Tibial artery (tissue), 4 donors: ENCODE measurements around the gene SMC3.
"Not testable (repeated sequence)": the region's sequence is repeated elsewhere in the genome, so short reads cannot be mapped to it uniquely, and the experiment has no call there.

Source experiments
- DNase-seq, 2 donors: peaks; one replicate each; pipeline ENCODE4 v3.0.0-alpha.2; 2019
- H3K27ac ChIP-seq, 2 donors: fragments of 200-600 bp; sonication (generic) in 1 of 2; 1 replicate in 1 of 2; 2 replicates in 1 of 2; pipeline ENCODE4 v1.5.1; 2018 to 2019; ENCODE audit warnings: mild to moderate bottlenecking in 1 of 2
- H3K27me3 ChIP-seq, 2 donors: fragments of 200-600 bp; sonication (generic) in 1 of 2; one replicate each; pipeline versions ENCODE4 v1.5.1 to v1.6.0; 2016 to 2019
- H3K36me3 ChIP-seq, 3 donors: fragments of 200-600 bp; sonication (generic) in 2 of 3; one replicate each; pipeline ENCODE4 v1.5.1; 2016 to 2019; ENCODE audit warnings: mild to moderate bottlenecking in 2 of 3
- H3K4me1 ChIP-seq, 4 donors: fragments of 200-600 bp; sonication (generic) in 2 of 4; 1 replicate in 3 of 4; 2 replicates in 1 of 4; pipeline ENCODE4 v1.5.1; 2016 to 2019
- H3K4me3 ChIP-seq, 2 donors: fragments of 200-600 bp; sonication (generic) in 1 of 2; 1 replicate in 1 of 2; 2 replicates in 1 of 2; pipeline ENCODE4 v1.5.1; 2018 to 2019; ENCODE audit warnings: mild to moderate bottlenecking in 2 of 2
- H3K9me3 ChIP-seq, 3 donors: fragments of 200-600 bp; sonication (generic) in 1 of 3; one replicate each; pipeline ENCODE4 v1.5.1; 2016 to 2019
- CTCF ChIP-seq, 2 experiments: fragments of 200-600 bp in 1 of 2; fragments of 450-650 bp in 1 of 2; IDR thresholded peaks; one replicate each; pipeline ENCODE4 v1.5.1; 2017 to 2019; ENCODE audit warnings: antibody characterized with exemption in 2 of 2, mild to moderate bottlenecking in 1 of 2, moderate library complexity in 1 of 2
- intact Hi-C: fragments of 100-400 bp; cut with DNase I; formaldehyde crosslinking; loops from one replicate; pipeline ENCODE4 v1.15.0; 2023; ENCODE audit warnings: low total_unique reads

SMC3 gene

GRCh38 chr10:110525349-110526260, 41.9 kb upstream of the SMC3 start:
- TF ChIP-seq CTCF (IDR thresholded peaks at IDR 0.05), result no peak
- Histone ChIP-seq H3K4me3 (no peak overlapping the region), H3K27ac (no peak overlapping the region), H3K36me3 (no peaks in the 10 kb centered on the region), H3K27me3 (peaks cover 0 to 15% of the 10 kb centered on the region in 2 donors), H3K4me1 (peaks cover 0 to 14% (median 5%) of the 10 kb centered on the region in 4 donors), H3K9me3 (no peaks in the 10 kb centered on the region)
- no peak for DNase-seq
- intact Hi-C loops, result no loop called here

GRCh38 chr10:110527731-110528171, 39.7 kb upstream of the SMC3 start:
- Histone ChIP-seq H3K9me3 (no peaks in the 10 kb centered on the region), H3K36me3 (no peaks in the 10 kb centered on the region), H3K27me3 (peaks cover 0 to 26% of the 10 kb centered on the region in 2 donors), H3K27ac (no peak overlapping the region), H3K4me3 (no peak overlapping the region), H3K4me1 (peaks cover 0 to 14% (median 5%) of the 10 kb centered on the region in 4 donors)
- no peak for DNase-seq
- intact Hi-C loops, result no loop called here
- no peak for TF ChIP-seq CTCF (IDR thresholded peaks at IDR 0.05)

- Histone ChIP-seq H3K27ac (no peak overlapping the region), H3K4me1 (peaks cover 0 to 14% (median 5%) of the 10 kb centered on the region in 4 donors)
Measured at GRCh38 chr10:110528224-110528996, 39.1 kb upstream of the SMC3 start.

GRCh38 chr10:110528997-110529524, 38.4 kb upstream of the SMC3 start:
- H3K9me3 ChIP-seq, DNase-seq, intact Hi-C loops, H3K27ac ChIP-seq, H3K4me3 ChIP-seq, H3K36me3 ChIP-seq: not testable (repeated sequence)
- Histone ChIP-seq H3K27me3 (peaks cover 0 to 26% of the 10 kb centered on the region in 2 donors), H3K4me1 (peaks cover 0 to 14% (median 5%) of the 10 kb centered on the region in 4 donors)

More at GRCh38 chr10:110528224-110528996, 39.1 kb upstream of the SMC3 start:
- H3K27me3 ChIP-seq, result peaks cover 0 to 26% of the 10 kb centered on the region in 2 donors
- no peaks in the 10 kb centered on the region for H3K9me3 ChIP-seq
- H3K36me3 ChIP-seq, result no peaks in the 10 kb centered on the region
- no peak overlapping the region for H3K4me3 ChIP-seq
- TF ChIP-seq CTCF (IDR thresholded peaks at IDR 0.05), result no peak
- DNase-seq, result no peak
- intact Hi-C loops, result no loop called here

GRCh38 chr10:110529596-110530011, 37.9 kb upstream of the SMC3 start:
- Histone ChIP-seq H3K4me1 (peaks cover 0 to 14% (median 5%) of the 10 kb centered on the region in 4 donors), H3K27me3 (peaks cover 0 to 31% of the 10 kb centered on the region in 2 donors), H3K9me3 (no peaks in the 10 kb centered on the region), H3K4me3 (no peak overlapping the region), H3K27ac (no peak overlapping the region), H3K36me3 (no peaks in the 10 kb centered on the region)
- intact Hi-C loops, result no loop called here
- DNase-seq, result no peak
- no peak for TF ChIP-seq CTCF (IDR thresholded peaks at IDR 0.05)
